DOHH2 (cell line): Measurements from ENCODE around the gene HBE1.

Experiments
- CTCF ChIP-seq: fragments of 200-600 bp; sonication (generic); IDR thresholded peaks from one replicate; pipeline ENCODE4 v1.5.1; 2014; ENCODE audit warnings: antibody characterized with exemption, mild to moderate bottlenecking, low read depth, low read length; ENCODE audit not compliant: poor library complexity, severe bottlenecking
- EZH2phosphoT487 ChIP-seq: fragments of 200-600 bp; sonication (generic); IDR thresholded peaks from 2 replicates; pipeline ENCODE4 v1.6.1; 2017; ENCODE audit warnings: borderline replicate concordance, mild to moderate bottlenecking, antibody characterized with exemption, low read length, moderate library complexity, mixed read lengths

GRCh38 chr11:5245155-5245554 is 24.6 kb downstream of the HBE1 start:
- TF ChIP-seq CTCF = no peak
- TF ChIP-seq EZH2phosphoT487 = no peak
